Measurements from ENCODE around the gene CPNE8.

CPNE8 gene

DNA sequence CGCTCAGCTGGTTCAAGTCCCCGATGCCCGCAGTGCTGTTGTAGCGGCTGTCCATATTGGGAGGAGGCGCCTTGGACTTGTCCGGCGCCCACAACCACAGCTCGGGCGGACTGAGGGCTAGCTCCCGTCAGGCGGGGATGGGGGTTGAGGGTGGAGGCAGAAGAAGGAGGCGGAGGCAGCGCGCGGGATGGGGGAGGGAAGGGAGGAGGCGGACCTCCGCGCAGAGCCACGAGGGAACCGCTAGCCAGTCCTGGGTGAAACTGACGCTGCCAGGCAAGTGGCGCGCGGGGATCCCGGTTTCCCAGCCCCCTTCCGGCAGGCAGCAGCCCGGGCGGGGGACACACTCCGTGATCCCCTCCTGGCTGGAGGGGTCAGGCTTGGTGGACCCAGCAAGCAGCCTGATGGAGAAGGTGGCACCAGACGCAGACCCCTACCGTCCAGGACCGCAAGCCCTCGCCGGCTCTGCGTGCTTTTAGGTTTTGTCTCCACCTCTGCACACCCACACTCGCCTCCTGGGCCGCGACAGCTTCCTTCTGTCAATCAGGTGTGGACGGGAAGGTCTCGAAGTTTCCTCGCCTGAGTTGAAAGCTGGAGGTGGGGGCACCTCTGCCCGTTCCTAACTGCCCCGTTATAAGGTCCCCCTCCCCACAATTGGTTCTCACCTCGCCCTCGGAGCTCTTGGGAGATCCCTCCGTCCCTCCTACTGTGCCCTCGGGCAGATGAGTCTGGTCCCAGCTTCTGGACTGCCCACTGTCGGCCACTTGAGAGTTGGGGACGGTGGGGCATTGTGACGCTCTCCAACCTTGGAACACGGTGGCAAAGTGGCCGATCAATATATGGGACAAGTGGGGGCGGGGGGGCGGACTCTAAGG is at the start of gene CPNE8:
Gene CPNE8, minus strand, starts transcription at position 112 of the 872 bp plus-strand sequence. Its CDS starts 57 bp downstream, at position 55.
- no peak for DNase-seq (ENCODE audit: low read depth)

DNA sequence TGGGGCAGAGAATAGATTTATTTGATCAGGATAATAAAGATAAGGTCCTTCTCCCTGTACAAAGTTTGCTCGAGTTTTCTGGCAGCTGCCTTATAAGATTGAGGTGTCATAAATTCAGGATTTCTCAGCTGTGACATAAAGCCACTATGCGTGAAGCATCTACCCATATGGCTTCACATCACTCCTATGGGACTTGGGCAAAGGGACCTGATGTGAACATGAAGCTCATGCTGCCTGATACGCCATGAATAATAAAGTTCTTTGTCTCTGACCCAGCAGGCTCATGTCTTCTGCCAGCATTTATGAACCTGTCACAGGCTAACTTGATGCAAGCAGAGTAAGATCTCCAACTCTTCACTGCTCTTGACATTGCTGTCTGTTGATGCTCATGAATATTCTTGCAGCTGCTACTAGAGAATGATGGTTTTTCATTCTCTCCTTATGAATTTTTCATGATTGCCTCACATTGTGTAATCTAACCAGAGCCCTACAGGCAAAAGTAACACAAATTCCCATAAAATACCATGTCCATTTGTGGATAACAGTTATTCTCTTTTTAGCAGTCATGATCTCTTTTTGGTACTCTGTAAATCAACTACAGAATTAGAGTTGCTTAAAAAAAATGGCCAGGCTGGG is 49.0 kb upstream of the CPNE8 start:
- DNase-seq (ENCODE audit: low read depth): no peak

DNA sequence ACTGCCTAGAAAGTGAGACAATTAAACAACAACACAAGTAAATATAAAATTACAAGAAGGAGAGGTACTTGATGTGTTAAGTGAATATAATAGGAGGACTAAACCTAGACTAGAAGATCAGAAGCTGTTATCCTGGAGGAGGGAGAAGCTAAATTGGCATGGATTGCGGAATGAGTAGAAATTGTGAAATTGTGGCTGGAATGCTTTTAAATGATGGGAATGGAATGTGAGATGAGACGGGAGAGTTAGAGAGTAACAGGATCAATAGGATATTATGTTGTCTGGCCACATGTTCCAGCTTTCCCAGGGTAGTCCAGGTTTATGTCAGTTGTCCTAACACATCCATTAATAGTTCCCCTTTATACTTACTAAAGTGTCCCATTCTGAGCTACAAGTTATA is 44.0 kb upstream of the CPNE8 start:
- no peak for DNase-seq (ENCODE audit: low read depth)

DNA sequence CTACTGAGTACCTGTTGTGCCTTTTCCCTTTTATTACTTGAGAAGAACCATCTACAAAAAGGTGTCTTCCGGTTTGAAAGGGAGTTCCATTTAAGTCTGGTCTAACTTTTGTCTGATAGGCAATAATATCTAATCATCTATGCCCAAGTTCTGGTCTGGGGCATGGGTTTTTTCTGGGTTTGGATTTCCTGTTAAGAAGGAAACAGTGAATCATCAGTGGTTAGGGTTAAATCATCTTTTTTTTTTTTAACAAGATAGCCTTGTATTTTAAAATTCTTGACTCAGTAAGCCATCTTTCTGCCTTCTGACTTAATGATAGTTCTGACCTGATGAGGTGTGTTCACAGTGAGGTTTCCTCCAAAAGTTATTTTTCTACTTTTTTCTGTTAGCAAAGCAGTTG is 29.3 kb upstream of the CPNE8 start:
- no peak for DNase-seq (ENCODE audit: low read depth)

DNA sequence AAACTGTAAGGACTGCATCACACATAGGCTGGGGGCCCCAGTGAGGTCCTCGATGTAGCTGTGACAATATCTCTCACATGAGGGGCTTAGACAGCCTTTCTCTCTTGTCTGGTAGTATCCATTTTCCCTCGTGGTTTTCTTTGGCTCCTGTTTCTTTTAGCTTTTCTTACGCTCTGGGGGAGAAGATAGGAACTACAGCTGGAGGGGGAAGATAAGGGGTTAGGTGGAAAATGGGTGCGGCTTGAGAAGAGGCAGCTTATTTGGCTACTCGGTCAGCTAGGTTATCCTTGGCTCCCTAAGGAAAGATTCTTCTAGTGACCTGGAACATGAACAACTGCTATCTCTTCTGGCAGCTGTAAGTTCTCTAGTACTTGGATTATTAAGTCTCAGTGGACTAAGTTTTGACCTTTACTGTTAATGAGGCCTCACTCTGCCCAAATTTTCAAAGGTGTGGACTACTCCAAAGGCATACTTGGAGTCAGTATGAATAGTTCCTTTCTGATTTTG is 28.7 kb upstream of the CPNE8 start:
- DNase-seq (ENCODE audit: low read depth): no peak

DNA sequence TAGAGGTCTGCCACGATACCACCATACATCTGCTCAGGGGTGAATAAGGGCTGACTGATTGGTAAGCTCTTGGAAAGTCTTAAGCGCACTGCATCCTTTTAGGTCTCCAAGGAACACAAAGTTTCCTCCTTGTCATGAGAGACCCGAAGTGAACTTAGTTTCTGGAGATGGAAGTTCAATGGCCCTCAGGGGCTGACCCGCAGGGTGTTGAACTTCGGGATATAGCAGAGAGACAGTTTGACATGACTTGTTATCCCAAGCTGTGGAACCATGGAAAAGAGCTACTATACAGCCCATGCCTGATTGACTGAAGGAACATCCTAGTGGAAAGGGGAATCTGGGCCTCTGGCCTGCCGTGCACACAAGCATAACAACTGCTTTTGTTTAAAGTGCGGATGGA is 26.9 kb upstream of the CPNE8 start:
- DNase-seq (ENCODE audit: low read depth): no peak

DNA sequence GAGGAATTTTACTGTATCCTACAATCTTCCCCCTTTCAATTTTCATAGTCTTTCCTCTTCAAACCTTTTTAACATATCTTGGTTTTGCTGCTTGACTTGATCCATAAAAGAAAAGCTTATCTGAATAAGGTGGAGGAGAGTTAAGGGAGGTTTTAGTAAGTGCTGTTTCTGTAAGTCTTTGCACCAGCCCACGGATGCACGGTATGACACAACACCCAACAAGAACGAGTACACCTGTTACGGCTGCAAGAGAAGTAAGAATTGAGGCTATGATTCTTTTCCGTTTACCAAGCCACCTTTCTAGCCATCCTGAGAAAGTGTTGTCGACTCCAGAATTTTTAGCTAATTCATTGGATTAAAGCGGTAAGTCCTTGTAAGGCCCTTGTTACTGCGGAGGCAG is 26.1 kb upstream of the CPNE8 start:
- DNase-seq (ENCODE audit: low read depth): no peak

DNA sequence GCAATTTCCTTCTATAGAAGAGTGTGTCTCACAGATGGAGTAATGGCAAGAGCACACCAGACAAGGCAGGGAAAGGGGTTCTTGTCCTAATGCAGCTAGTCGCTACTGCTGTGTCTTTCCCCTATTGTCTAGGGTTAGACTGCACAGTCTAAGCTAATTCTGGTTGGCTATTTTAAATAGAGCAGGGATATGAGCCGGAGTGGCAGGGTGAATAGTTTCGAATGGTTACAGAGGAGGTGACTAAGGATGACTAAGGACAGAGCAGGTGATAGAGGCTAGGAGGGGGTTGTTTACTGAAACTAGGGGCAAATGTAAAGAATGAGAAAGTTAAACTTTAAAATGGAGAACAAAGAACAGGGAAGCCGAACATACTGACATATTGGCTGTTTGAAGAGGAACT is 25.6 kb upstream of the CPNE8 start:
- no peak for DNase-seq (ENCODE audit: low read depth)

DNA sequence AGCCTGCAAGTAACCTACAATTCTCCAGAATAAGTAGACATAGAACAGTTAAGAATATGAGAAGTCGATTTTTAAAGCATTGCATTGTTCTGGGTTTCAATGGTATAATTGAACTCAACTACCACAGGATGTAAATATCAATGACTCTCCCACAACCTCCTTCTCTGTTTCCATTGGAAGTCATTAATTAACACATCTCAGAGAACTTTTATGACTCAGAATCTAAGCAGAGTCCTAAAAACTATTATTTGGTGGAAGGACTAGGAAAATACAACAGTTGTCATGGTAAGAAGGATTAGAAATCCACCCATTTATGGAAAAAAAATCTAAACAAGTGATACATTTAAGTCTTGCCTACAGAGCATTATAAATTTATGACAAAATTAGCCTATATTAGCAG is 21.1 kb upstream of the CPNE8 start:
- DNase-seq (ENCODE audit: low read depth): no peak

DNA sequence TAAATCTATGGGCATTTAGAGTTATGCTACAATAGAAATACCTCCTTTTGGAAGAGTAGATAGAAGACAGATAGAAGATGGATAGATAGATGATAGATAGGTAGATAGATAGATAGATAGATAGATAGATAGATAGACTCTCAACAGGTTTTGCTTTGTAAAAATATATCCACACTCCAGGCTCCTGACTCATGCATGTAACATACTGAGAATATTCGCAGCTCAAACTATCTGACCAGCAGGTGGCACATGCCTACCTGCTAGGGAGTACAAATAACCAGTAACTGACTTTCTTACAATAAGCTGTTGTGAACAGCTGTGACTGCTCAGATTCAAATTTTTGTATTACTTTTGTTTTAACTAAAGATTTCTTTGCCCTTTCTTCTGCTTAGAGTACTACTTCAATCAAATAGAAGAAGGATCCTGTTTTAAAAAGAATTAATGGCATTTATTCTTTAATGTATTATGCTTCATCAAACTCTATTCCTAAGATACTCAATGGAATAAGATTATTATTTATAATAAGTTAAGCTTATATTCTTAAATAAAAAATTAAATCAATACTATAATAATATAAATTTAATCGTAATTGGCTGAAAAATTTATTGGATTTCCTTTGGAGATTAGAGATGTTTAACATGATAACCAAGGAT is 15.8 kb upstream of the CPNE8 start:
- DNase-seq (ENCODE audit: low read depth): peak; percentile 24

DNA sequence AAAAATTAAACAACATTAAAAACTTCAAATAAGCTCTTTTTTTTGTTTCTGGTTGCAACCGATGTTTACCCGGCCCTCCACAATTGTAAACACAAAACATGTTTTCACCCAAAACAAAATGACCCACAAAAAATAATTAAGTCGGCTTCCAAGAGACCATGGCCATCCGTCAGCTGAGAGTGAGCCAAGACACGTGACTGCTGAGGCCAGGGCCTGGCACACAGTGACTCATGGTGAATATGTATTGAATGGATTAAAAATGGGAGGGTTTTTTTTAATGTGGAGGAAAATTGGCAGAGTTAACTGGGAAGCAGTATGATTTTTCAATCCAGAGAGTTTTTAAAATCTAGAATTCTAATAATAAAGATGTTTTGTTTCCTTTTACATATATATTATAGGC is 13.8 kb upstream of the CPNE8 start:
- no peak for DNase-seq (ENCODE audit: low read depth)

DNA sequence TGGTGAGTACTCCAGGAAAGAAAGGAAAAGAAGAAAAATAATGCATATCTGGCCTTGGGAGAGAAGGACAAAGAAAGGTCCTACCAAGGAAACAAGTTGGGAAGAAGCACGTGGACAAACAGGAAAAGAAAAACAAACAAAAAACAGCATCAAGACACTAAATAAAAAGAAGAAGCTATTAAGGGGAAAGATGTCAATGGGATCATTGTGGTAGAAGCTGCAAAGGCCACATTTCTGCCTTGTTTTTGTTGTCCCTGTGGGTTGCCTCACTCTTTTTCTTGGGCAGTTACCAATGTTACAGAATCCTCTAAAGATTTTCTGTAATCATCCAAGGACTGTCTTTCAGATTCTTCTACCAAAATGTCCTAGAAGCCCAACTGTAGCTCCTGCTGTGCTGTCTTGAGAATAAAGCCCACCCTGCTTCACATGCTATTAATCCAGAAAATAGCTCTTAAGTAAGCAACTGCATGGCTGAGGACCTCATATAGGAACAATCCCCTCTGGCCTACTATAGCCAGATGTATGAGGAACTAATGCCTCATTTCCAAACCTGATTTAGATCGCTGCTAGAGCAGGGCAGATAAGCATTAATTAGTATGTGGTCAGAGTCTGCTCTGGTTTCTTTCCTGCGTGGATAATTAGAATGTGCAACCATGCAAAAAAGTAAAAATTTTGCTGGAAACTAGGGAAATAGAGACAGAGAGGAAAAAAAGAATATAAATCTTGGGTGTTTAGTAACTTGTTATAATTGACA is 10.2 kb upstream of the CPNE8 start:
- no peak for DNase-seq (ENCODE audit: low read depth)

DNA sequence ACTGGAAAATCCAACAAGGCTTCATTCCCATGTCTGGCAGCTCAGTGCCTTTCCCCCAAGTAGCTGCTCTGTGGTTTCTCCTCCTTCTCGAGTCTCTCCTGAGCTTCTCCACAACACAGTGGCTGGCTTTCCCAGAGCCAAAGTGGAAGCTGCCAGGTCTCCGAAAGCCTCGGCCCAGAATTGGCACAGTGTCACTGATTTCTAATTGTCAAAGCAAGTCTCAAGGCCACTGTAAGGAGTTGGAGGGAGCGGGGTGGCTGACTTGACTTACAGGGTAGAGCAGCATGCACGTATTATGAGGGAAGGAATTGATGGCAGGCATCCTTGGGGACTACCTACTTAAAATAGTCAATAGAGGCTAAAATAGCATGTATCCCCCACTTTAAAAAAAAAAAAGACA is 6.7 kb upstream of the CPNE8 start:
- no peak for DNase-seq (ENCODE audit: low read depth)

DNA sequence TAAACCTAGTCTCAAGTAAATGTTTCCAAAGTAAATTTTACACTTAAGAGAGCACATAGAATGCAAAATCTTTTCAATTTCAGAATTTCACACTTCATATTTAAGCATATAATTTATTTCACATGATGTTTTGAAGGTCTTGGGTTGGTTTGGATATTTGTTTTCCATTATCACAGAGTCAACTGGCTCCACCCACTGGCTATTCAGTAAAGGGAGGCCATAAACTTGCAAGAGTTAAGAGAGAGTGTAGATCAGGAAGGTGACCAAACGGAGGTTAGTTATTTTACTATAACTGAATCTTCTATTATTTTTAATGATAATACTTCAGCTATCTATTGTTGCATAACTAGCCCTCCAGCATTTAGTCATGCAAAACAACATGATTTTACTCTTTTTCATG is 6.2 kb upstream of the CPNE8 start:
- no peak for DNase-seq (ENCODE audit: low read depth)

DNA sequence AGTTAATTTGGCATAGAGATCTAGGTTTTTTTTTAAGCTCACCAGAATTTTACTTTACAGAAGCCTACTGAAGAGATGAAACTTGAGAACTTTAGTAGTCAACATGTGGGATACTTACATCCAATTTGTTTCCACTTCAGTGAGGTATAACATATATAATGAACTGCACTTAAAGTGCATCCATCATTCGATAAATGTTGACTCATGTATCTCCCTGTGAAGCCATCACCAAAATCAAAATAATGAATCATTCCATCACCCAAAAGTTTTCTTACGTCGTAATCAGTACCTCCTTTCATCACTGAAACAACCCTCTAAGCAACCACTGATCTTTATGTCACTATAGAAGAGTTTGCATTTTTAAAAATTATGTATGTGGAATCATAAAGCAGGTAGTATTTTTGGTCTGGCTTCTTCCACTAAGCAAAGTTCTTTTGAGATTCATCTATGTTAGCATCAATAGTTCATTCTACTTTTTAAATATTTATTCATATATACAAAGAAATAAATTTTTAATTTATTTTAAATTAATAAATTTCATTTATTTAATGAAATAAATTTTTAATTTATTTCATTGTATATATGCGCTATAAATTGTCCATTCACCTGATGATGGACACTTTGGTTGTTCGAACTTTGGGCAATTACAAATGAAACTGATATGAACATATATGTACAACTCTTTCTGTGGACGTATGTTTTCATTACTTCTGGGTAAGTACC is 2.0 kb upstream of the CPNE8 start:
- no peak for DNase-seq (ENCODE audit: low read depth)

DNA sequence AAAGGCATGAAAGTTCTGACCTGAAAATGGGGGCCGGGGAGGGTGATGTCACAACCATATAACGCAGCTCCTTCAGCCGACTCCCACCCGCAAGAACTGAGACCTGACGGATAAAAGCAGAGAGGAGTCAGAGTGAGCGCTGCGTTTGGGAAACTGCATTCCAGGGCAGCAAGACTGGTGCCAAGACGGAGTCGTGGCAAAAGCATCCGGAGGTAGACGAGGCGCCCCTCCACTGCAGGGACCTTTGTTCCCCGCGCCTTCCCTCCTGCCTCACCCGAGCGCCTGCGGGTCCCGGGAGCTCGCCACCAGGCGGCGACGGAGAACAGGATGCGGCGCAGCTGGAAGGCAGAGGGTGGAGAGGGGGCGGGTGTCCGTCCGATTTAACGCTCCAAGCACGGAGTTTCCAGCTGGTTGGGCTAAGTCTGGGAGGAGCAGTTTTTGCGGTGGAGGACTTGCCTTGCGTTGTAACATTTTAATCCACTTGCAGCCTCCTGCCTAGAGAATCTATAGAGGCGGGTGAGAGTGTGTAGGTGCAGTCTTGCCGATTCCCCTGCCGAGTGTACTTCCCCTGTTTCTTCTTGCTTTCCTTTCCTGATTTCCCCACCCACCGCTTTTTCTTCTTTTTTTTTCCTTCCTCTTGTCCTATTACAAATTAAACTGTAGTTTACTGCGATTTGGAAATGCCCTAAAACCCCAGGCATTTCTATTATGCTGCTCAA is 1.2 kb upstream of the CPNE8 start:
- peak; percentile 10 for DNase-seq (ENCODE audit: low read depth)

DNA sequence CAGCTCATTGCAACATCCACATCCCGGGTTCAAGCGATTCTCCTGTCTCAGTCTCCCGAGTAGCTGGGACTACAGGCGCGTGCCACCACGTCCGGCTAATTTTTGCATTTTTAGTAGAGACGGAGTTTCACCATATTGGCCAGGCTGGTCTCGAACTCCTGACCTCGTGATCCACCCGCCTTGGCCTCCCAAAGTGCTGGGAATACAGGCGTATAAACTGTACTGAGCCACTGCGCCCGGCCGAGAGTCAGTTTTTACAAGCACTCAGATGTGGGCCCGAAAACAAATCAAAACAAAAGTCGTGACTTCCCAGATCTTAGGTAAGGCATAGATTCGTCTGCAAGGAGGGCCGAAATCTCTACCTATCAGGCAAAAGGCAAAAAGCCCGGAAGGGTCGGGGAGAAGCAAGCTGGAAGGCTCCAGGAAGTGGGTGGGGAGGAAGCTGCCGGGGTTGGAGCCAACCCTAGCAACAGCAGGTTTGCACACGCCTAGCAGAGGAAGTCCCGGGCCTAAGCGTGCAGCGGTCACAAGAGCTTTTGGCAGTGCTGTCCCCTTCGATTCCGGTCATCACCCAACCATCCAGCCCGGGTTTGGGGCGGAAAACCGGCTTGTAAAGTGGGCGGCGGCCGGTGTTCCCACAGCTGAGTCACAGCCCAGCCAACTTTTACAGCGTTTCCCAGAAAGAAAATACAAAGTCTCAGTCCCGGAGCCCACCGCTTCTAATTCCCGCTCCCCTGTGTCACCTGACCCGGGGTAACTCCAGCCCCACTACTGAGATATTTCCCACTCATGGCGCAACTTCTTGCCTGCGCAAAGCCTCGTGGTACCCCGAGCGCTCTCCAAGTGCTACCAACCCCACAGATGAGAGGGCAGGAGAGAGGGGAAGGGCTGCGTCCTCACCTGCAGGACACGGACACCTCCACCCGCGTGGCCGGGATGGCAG is 583 bp downstream of the CPNE8 start:
- DNase-seq (ENCODE audit: low read depth): no peak

DNA sequence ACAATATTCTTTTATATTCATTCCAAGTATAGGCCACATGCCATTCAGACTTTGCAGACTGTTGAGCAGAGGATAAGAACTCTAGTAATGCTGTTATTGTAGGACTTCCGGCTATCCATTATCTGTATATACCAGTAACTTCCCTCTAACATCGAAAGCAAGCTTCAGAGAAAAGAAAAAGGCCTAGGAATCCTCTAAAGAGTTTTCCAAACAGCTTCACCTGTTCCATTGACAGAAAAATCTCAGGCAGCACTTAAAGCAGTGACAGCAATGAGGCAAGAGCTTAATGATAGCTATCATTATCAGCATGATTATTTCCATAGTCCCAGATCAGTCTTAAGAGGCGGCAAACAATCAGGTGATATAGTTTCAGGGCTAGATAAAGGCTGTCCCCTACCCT is 1.8 kb downstream of the CPNE8 start:
- no peak for DNase-seq (ENCODE audit: low read depth)

DNA sequence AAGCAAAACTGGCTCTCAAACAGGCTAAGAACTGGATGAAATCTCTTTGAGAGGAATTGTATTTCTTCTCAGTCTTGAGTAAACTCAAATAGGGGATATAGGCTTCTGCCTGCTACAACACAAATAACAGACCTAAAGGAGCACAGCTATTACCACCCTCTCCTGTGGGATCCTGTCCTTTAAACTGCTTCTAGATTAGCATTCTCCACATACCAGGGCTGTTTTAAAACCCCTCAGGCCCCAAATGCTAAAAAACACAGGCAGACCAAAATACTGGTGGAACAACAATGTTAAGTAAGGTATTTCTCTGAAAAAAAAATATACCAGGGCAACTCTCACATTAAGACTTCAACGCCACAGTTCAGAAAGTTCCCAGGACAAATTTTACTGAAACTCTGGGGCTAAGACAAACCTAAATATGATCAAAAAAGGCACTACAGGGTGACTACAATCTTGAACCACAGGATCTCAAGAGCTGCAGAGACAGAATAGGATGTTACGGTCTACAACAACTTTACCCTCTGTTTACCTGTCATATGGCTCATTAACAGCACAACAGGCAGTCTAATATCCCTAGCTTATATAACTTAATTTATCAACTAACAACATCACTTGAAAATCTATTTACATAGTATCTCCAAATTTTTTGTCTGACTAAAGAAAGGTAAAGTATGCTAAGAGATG is 7.2 kb downstream of the CPNE8 start:
- no peak for DNase-seq (ENCODE audit: low read depth)
